ENCODE data around the gene GRIN2A.
A peak's percentile ranks its signal among the peaks of the same experiment; 100 is the strongest.

The GRIN2A gene

GRCh38 chr16:9755081-9755480 is 427.1 kb downstream of the GRIN2A start:
- DNase-seq (ENCODE audit: low read depth), result peak; percentile 6
- H3K4me3 ChIP-seq (ENCODE audit: control insufficient read depth, low read depth, low read length), result no peak overlapping the region
- no peak for TF ChIP-seq CTCF (conservative IDR thresholded peaks at IDR 0.05; ENCODE audit: control insufficient read depth, insufficient read depth, low read depth, low read length)

- no peak for DNase-seq (ENCODE audit: low read depth)
- no peak overlapping the region for H3K4me3 ChIP-seq (ENCODE audit: control insufficient read depth, low read depth, low read length)
- no peak for TF ChIP-seq CTCF (conservative IDR thresholded peaks at IDR 0.05; ENCODE audit: control insufficient read depth, insufficient read depth, low read depth, low read length)
Observed at GRCh38 chr16:9741776-9742175, 440.5 kb downstream of the GRIN2A start.

- DNase-seq (ENCODE audit: low read depth), result no peak
- no peak overlapping the region for H3K4me3 ChIP-seq (ENCODE audit: control insufficient read depth, low read depth, low read length)
- TF ChIP-seq CTCF (conservative IDR thresholded peaks at IDR 0.05; ENCODE audit: control insufficient read depth, insufficient read depth, low read depth, low read length), result no peak
Observed at GRCh38 chr16:9739301-9739700, 442.9 kb downstream of the GRIN2A start.

- DNase-seq (ENCODE audit: low read depth), result no peak
- no peak for TF ChIP-seq CTCF (conservative IDR thresholded peaks at IDR 0.05; ENCODE audit: control insufficient read depth, insufficient read depth, low read depth, low read length)
- no peak overlapping the region for H3K4me3 ChIP-seq (ENCODE audit: control insufficient read depth, low read depth, low read length)
Observed at GRCh38 chr16:9738690-9739089, 443.5 kb downstream of the GRIN2A start.

- no peak overlapping the region for H3K4me3 ChIP-seq (ENCODE audit: control insufficient read depth, low read depth, low read length)
- no peak for TF ChIP-seq CTCF (conservative IDR thresholded peaks at IDR 0.05; ENCODE audit: control insufficient read depth, insufficient read depth, low read depth, low read length)
- DNase-seq (ENCODE audit: low read depth), result no peak
Observed at GRCh38 chr16:9736547-9736946, 445.7 kb downstream of the GRIN2A start.

GRCh38 chr16:9723136-9723535 is 459.1 kb downstream of the GRIN2A start:
- TF ChIP-seq CTCF (conservative IDR thresholded peaks at IDR 0.05; ENCODE audit: control insufficient read depth, insufficient read depth, low read depth, low read length), result no peak
- no peak for DNase-seq (ENCODE audit: low read depth)
- H3K4me3 ChIP-seq (ENCODE audit: control insufficient read depth, low read depth, low read length), result no peak overlapping the region

GRCh38 chr16:9713907-9714306 is 468.3 kb downstream of the GRIN2A start:
- no peak overlapping the region for H3K4me3 ChIP-seq (ENCODE audit: control insufficient read depth, low read depth, low read length)
- DNase-seq (ENCODE audit: low read depth), result no peak
- no peak for TF ChIP-seq CTCF (conservative IDR thresholded peaks at IDR 0.05; ENCODE audit: control insufficient read depth, insufficient read depth, low read depth, low read length)

Data from fibroblast of mammary gland (primary cell).